Femur (tissue), 1 donor: Measurements from ENCODE around the gene A2M.

Experiments used
- DNase-seq: peaks from one replicate; pipeline ENCODE4 v3.0.0-alpha.2; 2017

A2M gene

DNA sequence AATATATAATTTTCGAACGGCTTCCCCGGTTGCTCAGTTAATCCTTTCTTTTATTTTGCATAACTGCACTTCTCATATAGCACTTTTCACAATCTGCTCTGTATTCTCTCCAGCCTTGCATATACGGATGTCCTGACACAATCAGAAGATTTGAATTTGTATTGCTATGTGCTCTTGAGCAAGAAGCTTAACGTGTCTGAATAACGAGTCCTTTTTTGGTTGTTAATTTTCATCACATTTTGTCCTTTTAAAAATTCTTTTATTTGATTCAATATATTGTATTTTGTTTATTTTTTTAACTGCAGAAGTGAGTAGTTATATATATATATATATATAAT is 17.6 kb downstream of the A2M start:
- no peak for DNase-seq

DNA sequence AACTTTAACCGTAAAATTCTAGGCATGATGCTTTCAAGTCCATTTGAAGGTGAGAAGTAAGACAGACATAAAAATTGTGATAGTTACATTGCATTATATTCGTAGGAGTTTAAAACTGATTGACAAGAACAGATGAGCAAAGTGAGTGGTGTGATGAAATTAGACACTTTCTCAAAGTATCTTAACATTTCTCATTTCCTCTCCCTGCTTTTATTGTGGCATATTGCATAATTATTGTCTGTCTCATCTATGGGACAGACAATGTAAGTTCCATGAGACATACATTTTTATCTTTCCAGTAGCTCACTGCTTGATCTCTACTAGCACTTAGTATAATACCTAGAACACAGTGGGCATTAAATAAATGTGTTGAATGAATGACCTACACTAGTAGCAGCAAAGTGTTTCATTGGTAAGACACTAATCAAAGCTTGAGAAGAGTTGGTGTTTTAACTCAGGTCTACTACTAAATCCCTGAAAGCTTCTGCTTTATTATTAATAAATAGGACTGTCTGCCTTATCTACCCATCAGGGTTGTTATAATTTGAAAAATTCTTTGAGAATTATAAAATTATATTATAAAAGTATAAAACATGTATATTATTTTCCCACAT is 19.0 kb downstream of the A2M start:
- DNase-seq = no peak

DNA sequence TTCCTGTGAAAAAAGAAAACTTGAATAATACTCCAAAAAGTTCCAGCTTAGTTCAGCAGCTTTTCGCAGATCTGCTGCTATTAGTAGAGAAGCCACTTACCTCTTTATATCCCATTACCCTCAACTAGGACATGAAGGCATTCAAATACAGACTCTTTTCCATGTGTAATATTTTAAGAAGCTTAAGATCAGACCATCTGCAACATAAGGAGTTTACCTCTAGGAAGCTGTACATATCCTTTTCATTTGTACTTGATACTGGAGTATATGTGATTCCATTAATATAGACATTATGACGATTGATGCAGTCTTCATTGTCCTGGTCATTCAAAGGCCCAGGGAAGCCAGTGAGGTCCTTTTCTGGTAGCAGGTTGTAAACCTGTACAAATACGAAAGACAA is 20.4 kb downstream of the A2M start:
- no peak for DNase-seq

DNA sequence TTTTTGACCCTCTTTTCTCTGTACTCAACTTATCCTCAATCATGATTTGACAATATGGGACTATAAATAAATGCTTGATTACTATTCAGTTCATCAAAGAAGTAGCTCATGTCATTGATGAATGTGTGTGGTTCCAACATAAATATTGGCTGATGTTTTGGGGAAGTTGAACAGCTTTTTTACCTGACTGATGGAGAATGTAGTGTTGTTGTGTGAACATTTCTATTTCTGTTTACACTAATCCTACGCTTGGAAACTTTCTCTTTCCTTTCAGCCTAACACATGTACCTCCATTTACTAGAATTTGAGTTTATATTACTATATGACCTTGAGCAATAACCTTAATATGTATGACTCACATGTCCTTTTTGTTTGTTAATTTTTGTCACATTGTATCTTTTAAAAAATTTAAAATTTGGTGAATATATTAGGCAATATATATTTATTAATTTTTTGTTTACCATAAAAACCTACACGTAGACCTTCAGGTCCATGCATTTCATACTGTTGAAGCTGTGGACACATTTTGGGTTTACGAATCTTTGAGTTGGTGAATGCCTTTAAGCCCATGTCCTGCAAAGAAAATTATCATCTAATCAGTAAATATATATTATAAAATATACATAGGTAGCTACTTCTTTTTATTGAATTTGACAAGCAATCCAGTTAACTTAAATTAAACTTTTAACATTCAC is 21.1 kb downstream of the A2M start:
- no peak for DNase-seq

DNA sequence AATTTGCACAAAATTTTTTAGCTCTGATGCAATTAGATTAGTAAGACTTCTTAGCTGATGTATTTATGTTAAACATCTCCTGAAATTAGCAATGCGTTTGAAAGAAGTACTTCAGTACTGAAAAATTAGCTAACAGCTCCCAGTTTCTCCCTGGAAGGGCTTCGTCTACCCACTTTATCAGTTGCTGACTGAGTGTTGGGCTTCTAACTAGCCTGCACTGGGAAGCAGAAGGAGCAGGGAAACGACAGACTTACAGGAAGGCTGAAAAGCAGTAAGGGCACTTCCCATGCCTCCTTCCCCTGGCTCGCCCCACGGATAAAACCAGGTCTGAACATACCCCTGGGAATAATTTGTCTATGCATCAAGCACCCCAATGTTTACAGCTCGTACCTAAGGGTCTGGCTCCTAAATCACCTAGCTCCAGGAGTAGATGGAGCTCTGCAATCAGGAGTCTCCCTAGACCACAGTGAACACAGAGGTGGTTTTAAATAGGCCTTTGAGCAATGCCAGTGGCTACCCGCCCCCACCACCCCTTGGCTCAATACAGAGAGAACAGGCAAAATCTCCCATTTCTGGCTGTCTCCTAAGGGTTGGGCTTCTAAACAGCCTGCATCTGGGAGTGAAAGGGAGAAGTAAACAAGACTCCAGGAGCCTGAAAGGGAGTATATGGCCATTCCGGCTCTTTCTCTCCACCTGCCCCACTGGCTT is 23.7 kb downstream of the A2M start:
- no peak for DNase-seq

DNA sequence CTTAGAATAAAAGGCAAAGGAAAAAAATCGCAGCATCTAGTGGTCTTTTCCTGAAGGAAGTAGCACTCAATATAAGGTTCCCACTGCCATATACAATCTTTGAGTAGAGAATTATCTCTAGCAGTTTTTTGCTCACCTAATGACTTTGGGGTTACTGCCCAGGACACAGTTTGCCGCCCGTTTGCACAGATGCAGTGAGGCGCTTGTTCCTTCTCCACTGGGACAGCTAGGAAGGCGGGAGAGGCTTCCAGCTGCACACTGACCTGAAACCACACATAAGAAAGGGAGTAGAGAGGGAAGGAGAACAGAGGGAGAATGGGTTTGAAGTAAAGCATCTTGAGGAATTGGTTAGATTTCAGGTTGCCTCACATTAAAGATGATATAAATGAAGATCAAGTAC is 25.5 kb downstream of the A2M start:
- no peak for DNase-seq

DNA sequence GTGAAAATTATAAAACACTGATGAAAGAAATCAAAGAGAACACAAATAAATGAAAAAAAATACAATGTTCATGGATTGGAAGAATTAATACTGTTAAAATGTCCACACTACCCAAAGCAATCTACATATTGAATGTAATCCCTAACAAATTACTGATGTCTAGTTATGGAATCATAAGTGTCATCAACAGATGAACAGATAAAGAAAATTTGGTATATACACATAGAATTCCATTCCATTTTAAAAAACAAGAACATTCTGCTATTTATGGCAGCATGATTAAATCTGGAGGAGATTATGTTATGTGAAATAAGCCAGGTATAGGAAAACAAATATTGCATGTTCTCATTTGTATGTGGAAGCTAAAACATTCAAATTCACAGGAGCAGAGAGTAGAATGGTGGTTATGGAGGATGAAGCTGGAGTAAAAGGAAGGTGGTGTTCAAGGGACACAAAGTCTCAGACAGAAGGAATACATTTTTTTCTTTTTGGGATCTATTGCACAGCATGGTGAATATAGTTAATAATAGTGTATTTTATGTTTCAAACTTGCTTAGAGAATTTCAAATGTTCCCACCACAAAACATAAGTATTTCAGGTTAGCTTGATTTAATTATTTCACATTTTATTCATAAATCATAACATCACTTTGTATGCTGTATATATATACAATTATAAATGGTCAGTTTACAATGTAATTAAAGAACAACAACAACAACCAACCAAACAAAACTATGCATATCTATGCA is 28.5 kb downstream of the A2M start:
- no peak for DNase-seq

DNA sequence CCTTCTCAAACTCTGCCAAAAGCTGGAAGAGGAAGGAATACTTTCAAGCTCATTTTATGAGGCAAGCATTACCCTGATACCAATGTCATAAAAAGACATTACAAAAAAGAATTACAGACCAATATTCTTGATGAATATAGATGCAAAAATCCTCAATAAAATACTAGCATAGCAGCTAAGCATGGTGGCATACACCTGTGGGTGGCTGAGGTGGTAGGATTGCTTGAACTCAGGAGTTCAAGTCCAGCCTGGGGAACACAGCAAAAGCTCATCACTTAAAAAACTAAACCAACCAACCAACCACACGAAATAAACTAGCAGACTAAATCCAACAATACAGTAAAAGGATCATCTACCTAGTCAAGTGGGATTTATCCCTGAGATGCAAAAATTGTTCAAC is 29.6 kb downstream of the A2M start:
- no peak for DNase-seq

DNA sequence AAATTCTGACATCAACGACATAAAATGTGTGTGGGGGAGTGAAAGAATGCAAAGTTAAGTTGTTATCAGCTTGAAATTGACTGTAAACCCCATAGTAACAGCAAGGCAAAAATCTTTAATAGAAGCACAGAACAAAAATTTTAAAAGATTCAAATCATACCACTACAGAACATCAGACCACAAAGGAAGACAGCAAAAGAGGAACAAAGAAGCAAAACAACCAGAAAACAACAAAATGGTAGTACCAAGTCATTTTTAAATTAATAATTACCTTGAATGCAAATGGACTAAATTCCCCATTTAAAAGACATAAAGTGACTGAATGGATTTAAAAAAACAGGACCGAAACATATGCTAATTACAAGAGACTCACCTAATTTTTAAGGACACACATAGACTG is 31.3 kb downstream of the A2M start:
- DNase-seq = no peak

DNA sequence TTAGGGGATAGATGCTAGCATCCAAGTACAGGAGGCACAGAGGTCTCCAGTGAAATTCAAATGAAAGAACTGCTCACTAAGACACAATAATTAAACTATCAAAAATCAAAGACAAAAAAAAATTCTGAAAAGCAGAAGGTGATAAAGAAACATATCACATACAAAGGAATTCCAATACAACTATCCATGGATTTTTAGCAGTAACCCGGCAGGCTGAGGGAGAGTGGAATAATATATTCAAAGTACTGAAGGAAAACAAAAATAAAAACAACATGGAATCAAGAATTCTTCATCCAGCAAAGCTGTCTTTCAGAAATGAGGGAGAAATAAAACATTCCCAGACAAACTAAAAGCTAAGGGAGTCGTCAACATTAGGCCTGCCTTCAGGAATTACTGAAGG is 31.9 kb downstream of the A2M start:
- no peak for DNase-seq

DNA sequence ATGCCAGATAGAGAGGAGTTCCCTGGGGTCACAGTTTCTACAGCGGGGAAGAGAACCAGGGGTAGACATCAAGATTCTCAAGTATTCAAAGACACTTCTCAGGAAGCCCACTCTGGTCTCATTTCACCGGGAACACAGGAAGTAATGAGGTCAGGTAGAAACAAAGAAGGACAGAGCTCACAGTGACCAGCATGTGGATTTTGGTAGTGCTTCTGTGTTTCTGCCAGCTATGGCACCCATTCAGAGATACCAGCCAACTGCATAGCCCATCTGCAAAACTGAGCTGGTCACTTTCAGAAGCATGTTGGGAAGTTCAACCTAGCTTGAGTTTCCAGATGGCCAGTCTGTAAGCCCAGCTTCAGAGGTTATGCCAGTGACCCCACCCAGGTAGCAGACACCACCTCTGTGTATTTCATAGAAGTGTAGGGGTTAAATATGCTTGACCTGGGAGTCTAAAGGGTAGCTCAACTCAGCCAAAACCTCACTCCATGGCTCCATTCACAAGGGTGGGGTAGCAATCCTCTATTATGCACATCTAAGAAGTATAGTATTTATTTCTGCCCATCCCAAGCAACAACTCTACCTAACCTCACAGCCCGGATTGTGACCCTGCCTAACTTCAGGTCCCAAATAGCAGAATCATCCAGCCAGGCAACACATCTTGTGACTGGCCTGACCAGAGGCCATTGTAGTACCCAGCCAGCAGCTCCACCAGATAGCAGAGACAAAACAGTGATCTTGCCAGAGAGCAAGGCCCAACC is 33.9 kb downstream of the A2M start:
- no peak for DNase-seq

DNA sequence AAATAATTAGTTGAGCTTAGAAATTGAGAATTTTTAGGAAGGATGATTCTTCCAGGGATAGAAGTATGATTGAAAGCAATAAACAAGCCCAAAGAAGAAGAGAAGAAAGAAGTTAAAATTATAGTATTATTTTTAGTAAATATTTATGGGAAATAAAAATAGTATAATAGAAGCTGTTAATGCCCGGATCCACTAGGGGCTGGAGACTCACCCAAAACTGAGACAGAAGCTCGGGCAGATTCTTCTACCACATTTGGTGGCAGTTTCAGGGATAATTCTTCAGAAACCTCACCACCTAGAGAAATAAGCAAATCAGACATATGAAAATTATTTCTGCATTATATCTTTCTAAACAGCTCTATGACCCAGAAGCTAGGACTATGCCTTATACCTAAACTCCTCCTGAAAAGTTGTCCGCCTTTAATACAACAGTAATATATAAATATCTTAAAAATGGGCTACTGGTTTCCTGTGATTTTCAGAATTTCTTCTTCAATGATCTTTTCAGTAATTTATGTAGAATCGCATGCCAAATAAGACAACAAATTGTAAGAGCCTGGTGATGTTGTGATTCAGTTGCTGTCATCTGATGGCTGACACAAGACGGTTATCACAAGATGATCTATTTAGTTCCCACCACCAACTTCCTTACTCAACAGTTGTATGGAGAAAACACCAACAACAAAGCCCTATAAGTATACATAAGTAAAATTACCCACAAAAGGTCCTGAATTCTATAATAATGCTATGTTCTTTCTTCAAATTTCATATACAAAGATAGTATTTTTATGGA is 35.6 kb downstream of the A2M start:
- DNase-seq = no peak

DNA sequence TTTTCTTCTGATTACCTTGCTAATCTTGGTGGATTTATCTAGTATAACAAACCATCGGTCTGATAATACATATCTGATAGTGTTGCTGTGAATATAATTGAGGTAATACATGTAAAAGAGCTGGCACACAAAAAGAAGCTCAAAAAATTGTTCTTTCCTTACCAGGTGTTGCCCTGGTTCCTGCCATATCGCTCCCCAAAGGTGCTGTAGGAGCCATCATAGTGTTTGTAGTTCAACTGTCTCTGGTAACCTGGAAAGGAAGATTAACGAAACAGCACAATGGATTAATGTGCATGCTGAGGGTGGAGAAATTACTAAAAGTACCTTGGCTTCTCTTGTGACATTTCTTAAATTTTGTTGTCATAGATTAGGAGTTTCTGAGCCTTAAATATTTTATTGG is 36.6 kb downstream of the A2M start:
- no peak for DNase-seq

DNA sequence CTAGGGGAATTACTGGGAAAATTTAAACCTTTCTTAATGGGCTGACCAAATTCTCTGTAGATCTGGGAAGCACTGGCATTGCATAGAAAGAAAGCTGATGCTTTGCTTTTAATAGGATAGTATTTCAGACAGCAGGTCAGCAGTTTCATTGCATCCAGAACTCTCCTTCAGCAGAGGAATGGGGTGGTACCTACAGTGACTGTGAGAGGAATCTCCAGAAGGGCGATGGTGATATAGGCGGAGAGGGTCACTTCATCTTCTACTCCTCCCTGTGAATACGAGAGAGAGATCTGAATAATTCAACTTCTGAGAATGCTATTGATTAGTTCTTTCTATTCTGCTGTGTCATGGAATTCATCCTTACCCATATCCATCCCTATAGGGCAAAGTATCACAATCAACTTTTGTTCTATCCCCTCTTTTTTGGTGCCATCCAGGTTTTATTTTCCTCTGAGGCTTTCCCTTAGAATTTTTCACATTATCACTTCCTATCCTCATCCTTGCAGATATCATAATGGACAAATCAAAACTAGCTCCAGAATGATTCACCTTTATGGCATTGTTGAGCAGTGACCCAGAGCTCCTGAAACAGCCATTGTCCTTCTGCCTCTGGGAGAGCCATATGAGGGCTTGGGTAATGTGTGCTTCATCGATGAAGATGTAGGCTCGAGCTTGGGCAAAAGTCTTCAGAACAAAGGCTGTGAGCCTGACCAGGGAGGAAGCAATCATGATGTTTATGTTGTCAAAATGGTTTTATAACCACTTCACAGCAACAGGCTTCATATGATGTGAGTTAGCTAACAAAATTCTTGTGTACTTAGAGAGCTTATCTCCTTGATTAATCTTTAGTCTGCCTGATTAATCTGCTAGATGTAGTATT is 38.3 kb downstream of the A2M start:
- no peak for DNase-seq

DNA sequence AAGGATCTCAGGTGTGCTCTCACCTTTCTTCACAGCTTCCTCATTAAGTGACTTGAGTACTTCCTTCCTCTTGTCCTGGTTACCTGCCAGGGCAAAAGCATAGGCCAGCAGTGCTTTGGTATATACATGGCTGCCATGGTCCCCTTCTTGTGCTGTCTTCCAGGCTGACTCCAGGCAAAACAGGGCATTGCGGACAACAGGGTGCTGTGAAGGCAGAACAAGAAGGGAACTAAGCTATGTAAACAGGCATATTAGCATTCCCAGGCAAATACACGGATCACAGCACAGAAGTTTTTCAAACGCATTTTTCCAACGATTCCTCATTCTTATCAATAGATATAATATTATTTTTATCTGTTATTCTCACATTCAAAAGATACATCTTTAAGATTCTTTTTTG is 39.0 kb downstream of the A2M start:
- no peak for DNase-seq

DNA sequence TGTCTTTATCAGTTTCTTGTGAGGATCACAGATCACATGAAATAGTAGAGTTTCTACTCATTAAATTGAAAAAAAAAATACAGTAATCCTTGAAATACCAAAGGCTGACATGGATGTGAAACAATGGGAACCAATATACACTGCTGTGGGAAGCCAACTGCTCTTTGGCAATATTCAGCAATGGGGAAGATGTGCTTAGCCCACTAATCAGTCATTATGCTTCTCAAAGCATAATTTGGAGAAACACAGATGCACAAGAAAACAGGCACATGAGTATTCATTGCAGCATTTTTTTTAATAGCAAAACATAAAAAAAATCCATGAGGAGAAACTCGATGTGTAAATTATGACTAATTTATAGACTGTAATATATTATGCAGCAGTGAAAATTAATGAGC is 40.6 kb downstream of the A2M start:
- DNase-seq = no peak

DNA sequence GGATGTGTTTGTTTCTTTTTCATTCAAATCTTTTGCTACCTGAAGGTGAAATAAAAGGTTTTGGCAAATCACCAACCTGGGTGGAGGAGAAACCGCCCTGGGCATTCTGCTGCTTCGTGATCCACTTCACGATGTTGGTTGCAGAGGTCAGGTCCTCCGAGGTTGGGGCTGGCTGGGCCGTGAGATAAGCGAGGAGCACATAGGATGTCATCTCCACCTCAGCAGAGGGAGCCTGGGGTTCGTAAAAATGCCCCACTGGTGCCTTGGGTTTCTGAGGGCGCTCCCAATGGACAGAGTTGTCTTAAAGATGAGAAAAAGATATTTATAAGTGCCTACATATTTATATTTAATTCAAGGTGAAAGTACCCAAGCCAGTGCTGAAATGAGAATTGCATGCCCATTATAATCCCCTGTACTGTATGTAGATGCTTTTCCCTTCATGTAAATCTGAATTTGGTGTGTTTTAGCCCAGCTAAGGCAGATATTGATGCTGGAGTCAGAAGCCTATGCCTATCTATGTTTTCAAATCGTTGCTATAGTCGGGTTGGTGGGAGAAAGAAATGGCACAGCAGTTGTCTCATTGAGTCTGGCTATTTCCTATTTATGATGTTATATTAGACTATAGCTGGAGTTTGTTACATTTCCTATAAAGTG is 41.1 kb downstream of the A2M start:
- DNase-seq = no peak

DNA sequence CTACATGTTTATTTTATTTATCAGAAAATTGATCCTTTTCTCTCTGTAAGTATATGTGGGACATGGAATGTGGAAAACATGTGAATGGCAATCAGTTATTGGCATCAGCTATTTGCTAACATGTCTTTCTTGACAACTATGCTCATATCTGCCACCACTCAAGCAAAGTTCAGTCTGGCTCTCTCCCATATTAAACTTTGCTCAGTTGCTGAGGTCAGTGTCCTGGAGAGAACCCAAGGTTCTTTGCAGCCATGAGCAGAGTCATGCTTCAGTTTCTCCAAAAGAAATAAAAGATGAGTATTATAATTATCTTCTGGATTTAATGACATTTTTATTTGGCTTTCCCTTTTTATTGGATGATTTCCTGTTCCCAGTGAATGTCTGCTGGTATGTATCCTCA is 42.6 kb downstream of the A2M start:
- DNase-seq = no peak

DNA sequence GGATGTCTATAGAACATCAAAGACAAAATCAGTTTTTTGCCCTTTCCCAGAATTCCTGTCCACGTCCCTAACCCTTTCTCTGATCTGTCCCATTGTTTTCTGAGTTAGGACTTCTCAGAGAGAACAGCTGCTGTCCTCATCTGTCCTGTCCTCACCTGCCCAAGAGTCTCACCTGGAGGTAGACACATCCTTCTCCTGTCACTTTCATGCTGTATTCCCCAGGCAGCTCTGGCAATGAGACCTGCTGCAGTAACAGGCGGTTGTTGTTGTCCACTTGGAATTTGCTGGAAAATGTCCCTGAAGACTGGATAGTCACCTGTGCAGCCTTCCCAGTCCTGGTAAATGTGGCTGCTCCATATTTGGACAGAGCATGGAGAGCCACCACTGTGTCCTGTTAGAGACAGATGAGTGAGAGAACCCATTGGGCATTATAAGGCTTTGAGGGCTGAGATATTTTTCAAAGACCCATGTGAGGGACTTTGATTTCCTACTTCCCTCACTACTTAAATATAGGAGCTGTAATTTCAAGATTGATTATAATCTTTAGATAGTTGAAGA is 43.2 kb downstream of the A2M start:
- DNase-seq = no peak

DNA sequence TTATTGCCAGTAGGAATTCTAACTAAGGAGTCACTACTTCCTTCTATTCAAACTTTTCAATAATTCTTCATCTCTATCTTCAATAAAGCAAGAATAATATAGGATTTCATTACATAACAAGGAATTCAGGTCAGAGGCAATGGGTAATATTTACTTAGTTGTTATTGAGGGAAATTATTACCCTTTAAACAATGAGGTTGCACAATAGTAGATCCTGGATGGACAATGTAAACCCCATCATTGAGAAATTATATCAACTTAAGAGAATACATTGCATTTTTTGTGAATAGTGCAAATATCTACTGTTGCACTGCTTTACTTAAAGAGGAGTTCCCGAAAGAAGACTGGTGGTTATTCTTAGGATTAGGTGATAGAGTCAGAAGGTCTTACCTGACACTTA is 43.8 kb downstream of the A2M start:
- DNase-seq = no peak
